GM21360 (cell line): ENCODE results near the gene PKD1.
"Not testable (repeated sequence)": the region's sequence is repeated elsewhere in the genome, so short reads cannot be mapped to it uniquely, and the experiment has no call there.

Source experiments
- ATAC-seq: cut with Tn5 transposase; IDR thresholded peaks from one replicate; pipeline ENCODE4 v1.9.1; 2021; ENCODE audit warnings: mild to moderate bottlenecking, moderate library complexity; ENCODE audit not compliant: unreplicated experiment

PKD1 gene

GRCh38 chr16:2135770-2136490 is at the start of gene PKD1:
TSS of gene PKD1 (minus strand) at chr16:2135898. CDS start at chr16:2135689, 209 bp downstream.
- not testable (repeated sequence) for ATAC-seq

GRCh38 chr16:2184962-2185361 is 49.3 kb upstream of the PKD1 start:
- ATAC-seq = no peak

- no peak for ATAC-seq
Observed at GRCh38 chr16:2184346-2184745, 48.6 kb upstream of the PKD1 start.

GRCh38 chr16:2183671-2184070 is 48.0 kb upstream of the PKD1 start:
- no peak for ATAC-seq

GRCh38 chr16:2181952-2182351 is 46.3 kb upstream of the PKD1 start:
- ATAC-seq = no peak

GRCh38 chr16:2180962-2181923 is 45.5 kb upstream of the PKD1 start:
- no peak for ATAC-seq

GRCh38 chr16:2180461-2180860 is 44.8 kb upstream of the PKD1 start:
- ATAC-seq = no peak

GRCh38 chr16:2179576-2179975 is 43.9 kb upstream of the PKD1 start:
- no peak for ATAC-seq

GRCh38 chr16:2179107-2179501 is 43.4 kb upstream of the PKD1 start:
- no peak for ATAC-seq

GRCh38 chr16:2178321-2179106 is 42.8 kb upstream of the PKD1 start:
- no peak for ATAC-seq

- ATAC-seq = no peak
Observed at GRCh38 chr16:2177561-2177960, 41.9 kb upstream of the PKD1 start.

- ATAC-seq = no peak
Observed at GRCh38 chr16:2177101-2177500, 41.4 kb upstream of the PKD1 start.

- ATAC-seq = no peak
Observed at GRCh38 chr16:2176047-2176446, 40.3 kb upstream of the PKD1 start.

- ATAC-seq = no peak
Observed at GRCh38 chr16:2175454-2175853, 39.8 kb upstream of the PKD1 start.

GRCh38 chr16:2174396-2175131 is 38.9 kb upstream of the PKD1 start:
- ATAC-seq = no peak

- ATAC-seq = no peak
Observed at GRCh38 chr16:2173916-2174315, 38.2 kb upstream of the PKD1 start.

- no peak for ATAC-seq
Observed at GRCh38 chr16:2173366-2173765, 37.7 kb upstream of the PKD1 start.

- ATAC-seq = no peak
Observed at GRCh38 chr16:2172688-2173335, 37.1 kb upstream of the PKD1 start.

- no peak for ATAC-seq
Observed at GRCh38 chr16:2171601-2172178, 36.0 kb upstream of the PKD1 start.
